Stimulated activated CD4-positive, alpha-beta T cell treated with anti-CD3 and anti-CD28 coated beads, Interleukin-4, amount 100 ng/mL, for 48 hours (primary cell): ENCODE results near the gene UBAC1.

Source experiments
- DNase-seq, 2 donors: peaks; one replicate each; pipeline ENCODE4 v3.0.0-alpha.2; 2020; ENCODE audit warnings: low read depth in 2 of 2

Gene UBAC1

DNA sequence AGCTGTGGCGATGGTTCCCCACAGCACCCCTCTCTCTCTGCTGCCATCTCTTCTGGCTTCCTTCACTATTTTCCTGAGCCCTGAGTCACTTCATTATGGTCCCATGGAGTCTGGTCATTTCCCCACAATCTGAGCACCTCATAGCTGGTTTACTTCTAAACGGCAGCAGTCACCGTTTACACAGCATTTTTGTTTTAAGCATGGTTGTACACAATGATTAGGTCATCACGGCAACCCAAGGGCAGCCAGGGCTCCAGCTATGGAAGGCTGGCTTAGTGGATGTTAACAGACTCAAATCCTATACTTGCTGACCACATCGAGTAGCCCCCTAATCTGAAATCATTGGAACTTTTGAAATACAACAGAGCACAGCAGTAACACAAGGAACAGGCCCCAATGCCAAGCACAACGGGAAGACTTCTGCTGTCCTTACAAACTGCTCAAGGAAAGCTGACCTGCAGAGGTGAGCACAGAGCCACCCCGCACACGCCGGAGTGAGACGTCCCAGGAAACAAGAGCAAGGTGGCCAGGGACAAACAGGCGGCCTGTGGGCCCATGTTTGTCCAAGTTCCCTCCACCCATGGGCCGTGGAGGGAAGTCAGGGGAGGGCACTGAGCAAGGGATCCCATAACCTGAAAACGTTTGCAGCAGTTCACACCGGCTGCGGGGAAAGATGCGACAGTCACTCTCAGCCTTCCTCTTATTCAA lies 76.7 kb downstream of the UBAC1 start:
- DNase-seq: no peak

DNA sequence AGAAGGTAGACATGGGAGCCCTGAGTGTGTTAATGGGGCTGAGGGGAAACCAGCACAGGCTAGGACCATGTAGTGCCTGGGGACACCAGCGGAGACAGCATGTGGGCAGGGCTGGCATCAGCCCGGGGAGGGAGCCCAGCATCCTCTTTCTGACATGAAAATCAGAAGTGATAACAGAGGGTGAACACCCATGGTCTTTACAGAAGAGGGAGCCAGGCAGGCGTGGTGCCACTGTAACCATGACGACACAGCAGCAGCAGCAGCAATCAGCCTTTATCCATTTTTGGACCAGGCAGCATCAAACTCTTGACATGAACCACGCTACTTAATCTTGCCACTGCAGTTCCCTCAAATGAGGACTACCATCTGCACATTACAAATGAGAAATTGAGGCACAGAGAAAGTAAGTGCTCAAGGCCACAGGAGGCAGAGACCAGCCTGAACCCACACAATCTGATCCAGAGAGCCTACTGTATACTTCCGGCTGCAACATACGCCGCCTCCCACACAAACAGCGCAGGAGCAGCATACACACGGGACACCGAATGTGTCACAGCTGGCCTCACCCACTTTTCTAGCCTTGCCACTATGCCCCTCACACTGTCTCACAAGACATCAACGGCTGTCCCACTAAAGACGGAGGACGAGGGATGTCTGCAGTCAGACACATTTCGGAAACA lies 77.6 kb downstream of the UBAC1 start:
- no peak for DNase-seq
